ACHN (cell line): ENCODE data around the gene CALM3.

ENCODE experiments used
- DNase-seq: peaks from one replicate; pipeline ENCODE4 v3.0.0-alpha.2; 2015
- in situ Hi-C: cut with HindIII; loops from 2 replicates; pipeline ENCODE4 v1.10.0; 2017; ENCODE audit warnings: low sequenced_read_pairs, low pct_ligation_motif_present, low pct_unique_long_range_greater_than_20kb

CALM3 gene

DNA sequence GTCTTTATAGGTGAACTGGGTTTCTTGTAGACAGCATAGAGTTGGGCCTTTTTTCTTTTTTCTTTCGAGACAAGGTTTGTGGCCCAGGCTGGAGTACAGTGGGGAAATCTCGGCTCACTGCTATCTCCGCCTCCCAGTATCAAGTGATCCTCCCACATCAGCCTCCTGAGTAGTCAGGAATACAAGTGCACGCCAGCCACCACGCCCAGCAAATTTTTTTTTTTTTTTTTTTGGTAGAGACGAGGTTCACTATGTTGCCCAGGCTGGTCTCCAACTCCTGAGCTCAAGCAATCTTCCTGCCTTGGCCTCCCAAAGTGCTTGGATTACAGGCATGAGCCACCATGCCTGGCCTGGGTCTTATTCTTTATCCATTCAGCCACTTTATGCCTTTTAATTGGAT, 5.1 kb upstream of the CALM3 start:
- in situ Hi-C loops, result no loop called here
- DNase-seq, result no peak

DNA sequence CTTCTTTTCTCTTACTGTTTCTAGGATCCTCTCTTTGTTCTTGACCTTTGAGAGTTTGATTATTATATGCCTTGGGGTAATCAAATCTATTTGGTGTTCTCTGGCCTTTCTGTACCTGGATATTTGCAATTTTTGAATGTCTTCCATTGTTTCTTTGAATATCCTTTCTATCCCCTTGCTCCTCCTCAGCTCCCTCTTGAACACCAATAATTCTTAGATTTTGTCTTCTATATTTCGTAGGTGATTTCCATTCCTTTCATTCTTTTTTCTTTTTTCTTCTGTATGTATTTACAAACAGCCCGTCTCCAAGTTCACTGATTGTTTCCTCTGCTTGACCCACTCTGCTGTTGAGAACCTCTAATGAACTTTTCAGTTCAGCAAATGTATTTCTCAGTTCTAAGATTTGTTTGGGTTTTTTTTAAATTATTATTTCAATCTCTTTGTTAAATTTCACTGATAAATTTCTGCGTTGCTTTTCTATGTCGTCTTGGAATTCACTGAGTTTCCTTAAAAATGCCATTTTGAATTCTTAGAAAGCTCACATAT, 2.7 kb upstream of the CALM3 start:
- DNase-seq, result no peak
- in situ Hi-C loops, result no loop called here

DNA sequence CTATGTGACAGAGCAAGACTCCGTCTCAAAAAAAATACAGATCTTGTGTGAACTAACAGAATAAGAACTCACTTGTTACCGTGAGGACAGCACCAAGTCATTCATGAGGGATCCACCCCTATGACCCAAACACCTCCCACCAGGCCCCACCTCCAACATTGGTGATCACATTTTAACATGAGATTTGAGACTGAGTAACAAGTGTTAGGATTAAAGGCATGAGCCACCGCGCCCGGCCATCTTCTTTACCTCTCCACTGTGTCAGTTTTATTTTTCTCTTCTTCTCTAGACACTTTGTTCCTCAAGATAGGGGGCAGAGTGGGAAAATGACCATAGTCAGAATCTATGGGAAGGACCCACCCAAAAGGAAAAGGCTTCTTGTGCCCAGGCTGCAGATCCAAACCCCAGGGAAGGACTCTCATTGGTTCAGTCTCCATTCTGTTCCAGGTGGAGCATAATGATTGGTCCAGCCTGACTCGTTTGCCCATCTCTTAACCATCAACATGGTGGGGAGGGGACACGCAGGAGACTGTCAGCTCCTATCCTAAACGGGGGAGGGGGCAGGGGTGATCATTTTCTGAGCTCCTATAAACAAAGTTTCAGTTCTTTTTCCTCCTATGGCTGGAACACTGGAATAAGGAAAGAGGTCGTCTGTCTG, 1.3 kb upstream of the CALM3 start:
- in situ Hi-C loops, result no loop called here
- no peak for DNase-seq

DNA sequence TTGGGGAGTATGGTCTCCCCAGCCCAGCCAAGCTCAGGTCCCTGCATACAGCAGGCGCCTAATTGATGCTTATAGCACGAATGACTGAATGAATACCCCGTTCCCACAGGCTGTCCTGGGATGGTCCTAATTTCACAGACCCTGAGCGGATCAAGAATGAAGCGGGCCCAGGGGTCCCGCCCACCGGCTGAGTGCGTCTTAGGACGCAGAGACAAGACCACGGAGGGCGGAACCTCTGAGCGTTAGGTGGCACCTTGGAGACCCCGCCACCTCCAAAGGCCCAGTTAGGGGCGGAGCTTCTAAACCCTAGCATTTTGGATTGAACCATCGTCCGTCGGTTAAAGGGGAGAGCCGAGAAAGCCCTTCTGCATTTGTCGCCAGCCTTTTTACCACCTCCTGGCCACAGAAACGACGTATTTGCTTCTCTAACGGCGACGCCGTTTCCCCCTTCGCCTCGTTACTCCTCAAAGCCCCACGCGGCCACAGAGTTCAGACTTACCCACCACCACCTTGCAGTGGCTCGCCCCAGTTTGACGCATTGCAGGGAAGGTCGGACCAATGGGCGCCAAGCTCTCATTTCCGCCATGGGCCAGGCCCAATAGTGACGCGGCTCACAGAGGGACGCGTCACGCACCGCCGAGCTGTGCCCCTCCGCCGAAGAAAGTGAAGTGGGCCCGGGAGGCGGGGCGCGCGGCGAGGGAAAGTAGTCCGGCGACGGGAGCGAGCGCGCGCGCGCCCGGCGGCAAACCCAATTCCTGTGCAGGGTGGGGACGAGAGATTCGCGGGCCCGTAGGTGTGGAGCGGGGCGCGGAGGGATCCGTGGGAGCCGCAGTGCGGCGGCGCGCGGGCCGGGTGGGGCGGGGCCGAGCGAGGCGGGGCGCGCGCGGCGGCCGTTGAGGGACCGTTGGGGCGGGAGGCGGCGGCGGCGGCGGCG, 479 bp upstream of the CALM3 start:
- peak; percentile 94 for DNase-seq
- in situ Hi-C loops, result no loop called here

DNA sequence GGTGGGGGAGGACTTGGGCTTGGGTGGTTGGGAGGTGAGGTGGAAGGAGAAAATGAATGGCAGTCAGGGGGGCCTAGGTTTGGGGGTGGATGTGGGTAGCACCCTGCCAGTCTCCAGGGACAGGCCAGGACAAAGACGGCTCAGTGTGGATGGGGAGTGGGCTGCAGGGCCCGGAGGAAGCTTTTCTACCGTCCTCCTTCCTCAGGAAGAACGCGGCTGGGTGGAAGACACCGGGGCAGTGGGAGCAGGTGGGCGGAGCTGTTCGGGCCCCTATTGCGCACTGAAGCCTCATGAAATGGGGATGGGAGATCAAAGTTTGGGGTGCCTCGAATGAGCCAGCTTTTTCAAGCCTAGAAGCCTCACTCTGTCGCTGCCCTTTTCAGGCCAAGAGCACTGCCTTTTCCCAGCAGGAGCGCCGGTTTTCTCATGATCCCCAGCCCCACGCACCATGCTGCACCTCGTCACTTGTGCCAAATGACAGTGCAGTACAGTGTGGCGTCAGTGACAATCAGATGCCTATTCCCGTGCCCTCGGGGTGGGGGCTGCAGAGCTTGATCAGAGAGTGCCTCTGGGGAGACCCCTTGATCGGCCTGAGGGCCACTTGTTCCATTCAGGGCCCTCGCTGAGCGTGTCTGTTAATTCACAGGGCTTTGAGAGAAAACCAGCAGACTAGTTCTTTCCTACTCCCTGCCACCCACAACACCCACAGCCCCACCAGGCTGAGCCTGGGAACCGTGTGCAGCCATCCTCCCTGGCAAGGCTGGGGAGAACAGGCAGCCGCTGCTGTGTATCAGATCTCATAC, 1.5 kb downstream of the CALM3 start:
- in situ Hi-C loops, result no loop called here
- DNase-seq, result no peak

DNA sequence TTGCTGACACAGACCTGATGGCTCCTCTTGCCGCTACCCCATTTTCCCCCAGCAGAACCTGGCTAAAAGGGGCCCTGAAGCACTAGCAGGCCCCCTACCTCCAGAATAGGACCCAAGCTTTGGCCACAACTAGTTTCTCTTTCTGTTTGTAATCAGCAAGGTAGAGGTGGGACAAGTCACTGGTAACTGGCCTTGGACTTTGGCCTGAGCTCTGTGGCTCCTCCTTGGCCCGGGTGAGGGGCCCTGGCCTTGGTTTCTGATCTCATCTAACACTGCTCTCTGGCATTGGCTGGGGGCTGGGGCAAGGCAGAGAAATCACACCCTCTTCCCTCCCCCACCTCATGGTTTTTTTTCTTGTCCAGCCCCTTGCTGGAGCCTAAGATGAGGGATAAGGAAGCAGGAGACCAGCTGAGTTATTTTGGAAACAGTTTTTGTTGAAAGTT, 2.1 kb downstream of the CALM3 start:
- in situ Hi-C loops, result no loop called here
- DNase-seq, result no peak

DNA sequence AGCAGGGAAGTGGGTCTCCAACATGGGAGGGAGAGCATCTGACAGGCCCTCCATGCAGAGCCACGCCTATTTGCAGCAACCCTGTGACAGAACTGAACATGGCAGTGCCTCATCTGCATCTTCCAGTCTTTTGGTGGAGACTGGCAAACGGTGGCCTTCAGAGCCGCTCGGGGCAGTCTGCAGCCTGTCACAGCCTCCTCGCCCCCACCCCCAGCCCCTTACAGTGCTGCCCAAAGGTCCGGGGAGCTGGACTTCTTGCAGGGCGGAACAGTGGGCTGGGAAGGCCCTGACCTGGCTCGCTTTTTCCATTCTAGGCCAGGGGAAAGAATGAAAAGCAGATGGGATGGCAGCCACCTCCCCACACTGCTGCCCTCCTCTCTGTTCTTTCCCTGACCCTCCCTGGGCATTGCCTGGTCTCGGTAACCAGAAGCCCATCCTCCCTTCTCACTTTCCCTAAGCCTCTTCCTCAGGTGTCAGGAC, 2.7 kb downstream of the CALM3 start:
- no peak for DNase-seq
- in situ Hi-C loops, result no loop called here

DNA sequence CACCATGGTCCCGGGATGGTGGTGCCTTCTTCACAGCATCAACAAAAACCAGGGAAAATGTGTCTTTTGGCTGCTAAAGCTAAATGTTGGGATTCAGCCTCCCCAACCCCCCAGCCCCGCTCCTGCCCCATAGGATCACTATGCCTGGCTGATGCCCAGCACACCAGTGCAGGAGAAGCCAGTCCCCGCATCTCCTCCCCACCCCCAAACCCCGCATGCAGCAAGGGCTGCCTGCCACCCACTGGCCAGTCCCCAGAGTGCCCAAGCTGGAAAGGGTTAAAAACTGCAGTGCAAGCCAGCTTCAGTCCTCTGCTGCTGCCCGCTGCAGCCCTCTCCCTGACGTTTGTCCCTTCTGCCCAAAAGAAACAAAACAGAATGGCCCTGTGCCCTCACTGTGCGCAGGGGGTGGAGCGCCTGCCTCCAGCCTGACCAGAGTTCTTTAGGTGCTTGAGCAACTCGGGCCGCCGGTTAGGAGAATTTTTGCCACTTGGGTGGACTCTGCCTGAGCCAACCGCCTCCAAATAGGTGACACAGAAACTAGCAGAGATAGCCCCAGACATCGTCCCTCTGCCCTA, 3.7 kb downstream of the CALM3 start:
- no peak for DNase-seq
- in situ Hi-C loops, result no loop called here

DNA sequence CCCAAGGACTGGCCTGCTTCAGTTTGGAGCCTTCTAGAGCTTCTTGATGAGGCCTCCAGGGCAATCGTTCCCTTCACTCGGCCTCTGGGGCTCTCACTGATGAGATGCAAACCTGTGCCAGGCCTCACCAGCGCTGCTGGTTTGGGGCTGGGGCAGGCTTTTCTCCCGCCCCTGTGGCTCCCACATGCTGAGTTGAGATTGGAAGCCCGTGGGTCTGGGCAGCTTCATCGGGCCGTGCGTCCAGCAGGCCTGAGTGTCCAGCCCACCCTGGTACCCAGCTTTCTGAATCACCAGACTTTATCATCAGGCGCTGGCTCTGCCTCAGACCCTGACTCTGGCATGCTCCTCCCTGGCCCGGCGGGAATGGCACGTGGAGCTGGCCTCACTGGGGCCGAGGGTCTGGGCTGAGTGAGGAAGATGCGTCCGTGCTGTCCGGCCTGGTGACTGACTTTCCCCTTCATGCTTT, 4.3 kb downstream of the CALM3 start:
- in situ Hi-C loops, result no loop called here
- no peak for DNase-seq

DNA sequence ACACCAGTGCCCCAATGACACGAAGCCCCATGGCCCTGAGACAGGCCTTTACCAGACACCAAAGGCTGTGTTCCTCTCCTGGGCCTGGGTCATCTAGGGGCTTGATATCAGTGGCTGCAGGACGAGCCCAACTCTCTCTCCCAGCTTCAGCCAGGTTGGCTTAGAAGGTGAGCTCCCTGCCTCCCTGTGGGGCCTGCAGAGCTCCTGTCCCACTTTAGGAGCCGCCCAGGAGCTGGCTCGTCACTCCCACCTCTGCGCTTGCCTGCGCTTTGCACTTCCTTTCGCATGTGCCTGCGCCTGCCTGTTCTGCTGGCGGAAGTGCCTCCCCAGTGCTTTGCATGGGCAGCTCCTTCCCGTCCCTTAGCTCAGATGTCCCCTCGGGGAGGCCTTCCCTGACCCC, 4.9 kb downstream of the CALM3 start:
- in situ Hi-C loops, result no loop called here
- no peak for DNase-seq

DNA sequence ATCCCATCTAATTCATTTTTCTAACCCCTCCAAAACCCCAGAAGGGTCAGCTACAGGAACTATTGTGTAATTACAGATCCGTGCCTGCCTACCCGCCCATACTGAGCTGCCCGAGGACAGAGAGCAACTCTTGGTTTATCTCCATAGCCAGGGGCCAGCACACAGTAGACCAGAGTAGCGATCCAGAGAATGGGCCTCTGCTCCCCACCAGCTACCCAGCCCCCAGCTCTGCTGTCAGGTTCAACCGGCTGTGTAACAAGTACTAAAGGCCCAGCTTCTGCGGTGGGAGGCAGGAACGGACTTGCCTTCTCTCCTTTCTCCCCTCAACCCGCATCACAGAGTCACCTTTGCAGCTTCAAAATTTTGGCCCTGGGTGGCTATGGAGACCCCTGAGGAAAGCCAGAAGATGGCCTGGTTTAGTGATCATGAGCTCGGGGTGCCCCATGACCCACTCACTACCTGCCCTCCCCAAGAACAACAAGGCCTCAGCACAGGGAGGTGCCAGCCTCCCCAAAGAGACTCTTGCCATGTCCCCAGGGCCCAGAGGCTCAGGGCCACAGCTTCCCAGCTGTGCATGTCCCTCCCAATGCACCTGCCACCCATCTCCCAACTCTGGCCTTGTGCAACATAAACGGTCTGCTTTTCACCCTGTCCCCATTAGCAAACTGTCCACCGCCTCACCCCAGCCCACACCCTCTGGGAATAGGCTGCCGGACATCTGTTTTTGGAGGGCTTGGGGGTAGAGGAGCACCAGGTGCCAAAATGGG, 5.7 kb downstream of the CALM3 start:
- in situ Hi-C loops, result no loop called here
- DNase-seq, result no peak

DNA sequence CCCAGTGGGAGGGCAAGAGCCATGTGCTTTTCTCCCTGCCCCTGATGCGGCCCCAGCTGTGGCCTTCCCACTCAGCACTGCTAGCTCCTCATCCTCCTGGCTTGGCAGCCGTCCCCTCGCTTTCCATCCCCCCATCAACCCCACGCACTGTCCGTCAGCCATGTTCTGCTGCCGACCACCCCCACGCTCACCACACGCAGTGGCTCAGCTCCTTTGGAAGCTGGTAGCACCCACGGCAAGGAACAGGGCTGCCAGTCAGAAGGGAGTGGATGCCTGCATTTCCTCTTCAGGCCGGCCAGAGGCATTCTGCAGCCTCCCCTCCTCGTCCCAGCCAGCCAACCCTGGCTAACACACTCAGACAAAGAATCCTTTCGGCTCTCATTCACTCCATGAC, 6.3 kb downstream of the CALM3 start:
- in situ Hi-C loops, result no loop called here
- no peak for DNase-seq

DNA sequence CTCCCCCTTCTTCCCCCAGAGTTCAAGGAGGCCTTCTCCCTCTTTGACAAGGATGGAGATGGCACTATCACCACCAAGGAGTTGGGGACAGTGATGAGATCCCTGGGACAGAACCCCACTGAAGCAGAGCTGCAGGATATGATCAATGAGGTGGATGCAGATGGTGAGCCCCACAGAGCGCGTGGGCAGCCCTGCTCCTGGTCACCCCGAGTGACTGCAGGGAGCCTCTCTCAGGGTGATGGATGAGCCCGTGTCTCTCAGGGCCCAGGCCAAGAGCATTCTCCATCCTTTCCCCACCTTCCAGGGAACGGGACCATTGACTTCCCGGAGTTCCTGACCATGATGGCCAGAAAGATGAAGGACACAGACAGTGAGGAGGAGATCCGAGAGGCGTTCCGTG, 7.0 kb downstream of the CALM3 start:
- no peak for DNase-seq
- in situ Hi-C loops, result no loop called here

DNA sequence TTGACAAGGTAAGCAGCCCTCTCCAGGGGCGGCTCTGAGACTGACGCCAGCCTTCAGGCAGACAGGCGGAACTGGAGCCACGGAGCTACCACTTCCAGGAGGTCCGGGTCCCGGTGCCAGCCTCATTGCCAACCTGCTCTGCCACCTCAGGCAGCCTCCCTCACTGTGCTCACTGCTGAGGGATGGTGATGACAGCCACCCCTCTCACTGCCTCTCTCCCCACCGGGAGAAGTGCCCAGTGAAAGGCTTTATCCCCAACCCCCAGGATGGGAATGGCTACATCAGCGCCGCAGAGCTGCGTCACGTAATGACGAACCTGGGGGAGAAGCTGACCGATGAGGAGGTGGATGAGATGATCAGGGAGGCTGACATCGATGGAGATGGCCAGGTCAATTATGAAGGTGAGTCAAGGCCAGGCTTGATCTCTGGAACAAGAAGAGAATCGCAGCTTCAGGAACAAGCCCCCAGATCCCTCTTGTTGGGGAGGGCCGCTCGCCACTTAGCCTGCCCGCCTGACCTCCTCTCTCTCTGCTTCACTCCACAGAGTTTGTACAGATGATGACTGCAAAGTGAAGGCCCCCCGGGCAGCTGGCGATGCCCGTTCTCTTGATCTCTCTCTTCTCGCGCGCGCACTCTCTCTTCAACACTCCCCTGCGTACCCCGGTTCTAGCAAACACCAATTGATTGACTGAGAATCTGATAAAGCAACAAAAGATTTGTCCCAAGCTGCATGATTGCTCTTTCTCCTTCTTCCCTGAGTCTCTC, 7.6 kb downstream of the CALM3 start:
- no peak for DNase-seq
- in situ Hi-C loops, result no loop called here

DNA sequence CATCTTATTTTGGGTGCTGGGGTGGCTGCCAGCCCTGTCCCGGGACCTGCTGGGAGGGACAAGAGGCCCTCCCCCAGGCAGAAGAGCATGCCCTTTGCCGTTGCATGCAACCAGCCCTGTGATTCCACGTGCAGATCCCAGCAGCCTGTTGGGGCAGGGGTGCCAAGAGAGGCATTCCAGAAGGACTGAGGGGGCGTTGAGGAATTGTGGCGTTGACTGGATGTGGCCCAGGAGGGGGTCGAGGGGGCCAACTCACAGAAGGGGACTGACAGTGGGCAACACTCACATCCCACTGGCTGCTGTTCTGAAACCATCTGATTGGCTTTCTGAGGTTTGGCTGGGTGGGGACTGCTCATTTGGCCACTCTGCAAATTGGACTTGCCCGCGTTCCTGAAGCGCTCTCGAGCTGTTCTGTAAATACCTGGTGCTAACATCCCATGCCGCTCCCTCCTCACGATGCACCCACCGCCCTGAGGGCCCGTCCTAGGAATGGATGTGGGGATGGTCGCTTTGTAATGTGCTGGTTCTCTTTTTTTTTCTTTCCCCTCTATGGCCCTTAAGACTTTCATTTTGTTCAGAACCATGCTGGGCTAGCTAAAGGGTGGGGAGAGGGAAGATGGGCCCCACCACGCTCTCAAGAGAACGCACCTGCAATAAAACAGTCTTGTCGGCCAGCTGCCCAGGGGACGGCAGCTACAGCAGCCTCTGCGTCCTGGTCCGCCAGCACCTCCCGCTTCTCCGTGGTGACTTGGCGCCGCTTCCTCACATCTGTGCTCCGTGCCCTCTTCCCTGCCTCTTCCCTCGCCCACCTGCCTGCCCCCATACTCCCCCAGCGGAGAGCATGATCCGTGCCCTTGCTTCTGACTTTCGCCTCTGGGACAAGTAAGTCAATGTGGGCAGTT, 8.6 kb downstream of the CALM3 start:
- no peak for DNase-seq
- in situ Hi-C loops, result no loop called here

DNA sequence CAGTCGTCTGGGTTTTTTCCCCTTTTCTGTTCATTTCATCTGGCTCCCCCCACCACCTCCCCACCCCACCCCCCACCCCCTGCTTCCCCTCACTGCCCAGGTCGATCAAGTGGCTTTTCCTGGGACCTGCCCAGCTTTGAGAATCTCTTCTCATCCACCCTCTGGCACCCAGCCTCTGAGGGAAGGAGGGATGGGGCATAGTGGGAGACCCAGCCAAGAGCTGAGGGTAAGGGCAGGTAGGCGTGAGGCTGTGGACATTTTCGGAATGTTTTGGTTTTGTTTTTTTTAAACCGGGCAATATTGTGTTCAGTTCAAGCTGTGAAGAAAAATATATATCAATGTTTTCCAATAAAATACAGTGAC, 9.3 kb downstream of the CALM3 start:
- DNase-seq, result no peak
- in situ Hi-C loops, result no loop called here
